GM21737 (cell line): ENCODE data around the gene ULBP1.
"Not testable (repeated sequence)": the region's sequence is repeated elsewhere in the genome, so short reads cannot be mapped to it uniquely, and the experiment has no call there.

ENCODE experiments used
- ATAC-seq: cut with Tn5 transposase; IDR thresholded peaks from one replicate; pipeline ENCODE4 v1.9.1; 2021; ENCODE audit warnings: mild to moderate bottlenecking, moderate library complexity; ENCODE audit not compliant: unreplicated experiment

Gene ULBP1

DNA sequence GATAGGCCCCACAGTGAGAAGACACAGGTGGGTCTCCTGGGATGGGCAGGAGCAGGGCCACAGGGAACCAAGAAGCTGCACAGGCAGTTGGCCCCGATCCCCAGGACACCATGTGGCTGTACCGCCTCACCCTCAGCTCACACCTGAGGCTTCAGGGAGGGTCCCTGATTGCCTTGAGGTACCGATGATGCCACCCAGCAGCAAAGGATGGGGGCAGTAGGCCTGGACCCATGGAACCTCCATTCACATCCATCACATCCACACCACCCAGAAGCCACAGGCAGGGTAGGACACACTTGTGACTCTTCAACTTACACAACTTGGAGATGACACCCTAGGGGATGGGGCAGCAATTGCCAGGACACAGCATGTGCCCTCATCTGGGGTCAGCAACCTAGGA is 39.9 kb downstream of the ULBP1 start:
- ATAC-seq: not testable (repeated sequence)

- ATAC-seq: peak; percentile 31
Measured at GRCh38 chr6:150004101-150004782, 40.5 kb downstream of the ULBP1 start.

DNA sequence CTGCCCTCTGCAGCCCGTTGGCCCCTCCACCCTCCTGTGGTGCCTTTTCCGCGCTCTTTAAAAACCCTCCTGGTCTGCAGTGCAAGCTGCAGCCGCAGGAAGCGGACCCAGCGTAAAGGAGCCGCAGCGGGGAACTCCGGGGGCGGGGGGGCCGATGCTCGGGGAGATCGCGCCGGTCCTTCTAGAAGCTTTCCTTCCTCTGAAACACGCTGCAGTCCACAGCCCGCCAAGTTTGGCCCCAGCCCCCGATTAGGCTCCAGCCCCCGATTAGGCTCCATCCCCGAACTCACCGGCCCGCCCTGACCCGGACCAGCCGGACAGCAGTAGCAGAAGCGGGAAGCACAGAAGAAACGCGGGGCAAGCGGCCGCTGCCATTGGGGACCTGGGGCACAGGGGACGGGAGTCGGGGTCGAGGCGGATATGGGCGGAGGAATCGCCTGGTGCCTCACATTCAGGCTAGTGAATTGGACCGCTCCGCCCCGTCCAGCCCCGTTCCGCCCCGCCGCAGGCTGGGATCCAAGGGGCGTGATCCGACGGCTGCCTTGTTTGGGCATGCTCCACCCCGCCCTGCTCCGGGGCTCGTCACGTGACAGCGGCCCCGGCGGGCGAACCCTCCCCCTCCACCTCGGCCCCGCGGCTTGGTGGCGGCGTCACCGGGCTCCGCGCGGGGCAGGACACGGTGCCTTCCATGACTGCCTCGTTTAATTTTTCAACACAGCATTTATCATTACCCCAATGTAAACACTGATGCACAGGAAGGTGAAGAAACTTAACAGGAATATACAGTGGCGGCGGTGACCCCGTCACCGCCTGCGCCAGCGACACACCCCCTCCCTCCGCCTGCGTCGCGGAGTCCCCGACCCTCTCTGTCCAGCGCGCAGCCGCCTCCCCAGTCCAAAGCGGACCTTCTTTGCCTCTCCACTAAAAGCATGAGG is 41.3 kb downstream of the ULBP1 start:
- peak; percentile 64 for ATAC-seq

DNA sequence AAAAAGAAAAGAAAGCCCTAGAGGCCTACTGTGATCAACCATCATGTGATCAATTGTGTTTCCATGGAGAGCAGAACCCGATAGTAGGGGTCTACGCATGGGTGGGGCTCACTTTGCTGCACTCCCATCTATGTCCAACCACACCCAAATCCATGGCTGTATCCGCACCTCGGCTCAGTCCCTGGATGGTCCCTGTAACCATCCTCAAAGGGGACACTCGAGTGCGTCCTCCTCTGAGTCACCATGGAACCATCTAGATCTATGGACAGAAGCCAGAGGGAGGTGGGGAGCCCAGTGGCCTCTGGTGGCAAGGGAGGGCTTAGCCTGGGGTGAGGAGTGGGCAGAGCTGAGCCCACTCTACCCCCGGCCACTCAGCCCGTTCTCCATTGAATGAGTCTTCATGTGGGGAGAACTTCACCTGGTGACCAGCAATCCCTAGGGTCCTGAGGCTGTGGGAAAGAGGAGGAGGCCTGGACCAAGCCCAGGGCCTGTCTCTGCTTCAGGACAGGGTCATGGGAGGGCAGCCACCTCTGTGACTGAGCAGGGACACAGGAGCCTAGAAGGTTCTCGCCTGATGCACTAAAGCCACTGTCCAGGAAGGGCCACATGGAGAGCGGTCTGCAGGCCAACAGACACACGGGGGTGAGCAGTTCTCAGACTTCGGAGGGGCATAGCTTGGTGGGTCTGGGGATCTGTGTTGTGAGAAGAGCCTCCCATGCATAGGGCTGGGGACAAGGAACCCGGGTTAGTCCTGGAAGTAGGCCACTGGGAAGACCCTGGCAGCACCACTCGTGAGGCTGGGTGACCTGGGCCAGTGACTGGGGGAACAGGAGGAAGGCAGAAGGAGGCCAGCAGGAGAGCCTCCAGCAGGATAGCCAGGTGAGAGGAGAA is 42.3 kb downstream of the ULBP1 start:
- no peak for ATAC-seq

GRCh38 chr6:150006961-150007464 is 43.3 kb downstream of the ULBP1 start:
- ATAC-seq: no peak

- no peak for ATAC-seq
Measured at GRCh38 chr6:150008588-150008987, 44.8 kb downstream of the ULBP1 start.

GRCh38 chr6:150012846-150013784 is 49.4 kb downstream of the ULBP1 start:
- not testable (repeated sequence) for ATAC-seq

- ATAC-seq: not testable (repeated sequence)
Measured at GRCh38 chr6:150013785-150014622, 50.3 kb downstream of the ULBP1 start.

GRCh38 chr6:150014623-150015280 is 51.0 kb downstream of the ULBP1 start:
- not testable (repeated sequence) for ATAC-seq

GRCh38 chr6:150015281-150016001 is 51.7 kb downstream of the ULBP1 start:
- ATAC-seq: not testable (repeated sequence)

- no peak for ATAC-seq
Measured at GRCh38 chr6:150016324-150017185, 52.8 kb downstream of the ULBP1 start.

- not testable (repeated sequence) for ATAC-seq
Measured at GRCh38 chr6:150017186-150017521, 53.4 kb downstream of the ULBP1 start.

- ATAC-seq: no peak
Measured at GRCh38 chr6:150018846-150019580, 55.3 kb downstream of the ULBP1 start.

- ATAC-seq: not testable (repeated sequence)
Measured at GRCh38 chr6:150021870-150022269, 58.1 kb downstream of the ULBP1 start.
